ENCODE measurements around the gene SDC4.

Gene SDC4

GRCh38 chr20:45320948-45321595 is 27.2 kb downstream of the SDC4 start:
- no peak overlapping the region for H3K4me3 ChIP-seq (replicated peaks in 1 of 2; ENCODE audit: low read depth in 2 of 2, low read length in 2 of 2)
- no peak for DNase-seq (ENCODE audit: low read depth in 2 of 2)
- no peak for TF ChIP-seq CTCF (IDR thresholded peaks at IDR 0.05; ENCODE audit: low read depth, low read length)

GRCh38 chr20:45318948-45319347 is 29.3 kb downstream of the SDC4 start:
- no peak overlapping the region for H3K4me3 ChIP-seq (replicated peaks in 1 of 2; ENCODE audit: low read depth in 2 of 2, low read length in 2 of 2)
- no peak for DNase-seq (ENCODE audit: low read depth in 2 of 2)
- no peak for TF ChIP-seq CTCF (IDR thresholded peaks at IDR 0.05; ENCODE audit: low read depth, low read length)

GRCh38 chr20:45318386-45318939 is 29.8 kb downstream of the SDC4 start:
- no peak for TF ChIP-seq CTCF (IDR thresholded peaks at IDR 0.05; ENCODE audit: low read depth, low read length)
- DNase-seq (ENCODE audit: low read depth in 2 of 2): no peak
- no peak overlapping the region for H3K4me3 ChIP-seq (replicated peaks in 1 of 2; ENCODE audit: low read depth in 2 of 2, low read length in 2 of 2)

- no peak for DNase-seq (ENCODE audit: low read depth in 2 of 2)
- no peak overlapping the region for H3K4me3 ChIP-seq (replicated peaks in 1 of 2; ENCODE audit: low read depth in 2 of 2, low read length in 2 of 2)
- no peak for TF ChIP-seq CTCF (IDR thresholded peaks at IDR 0.05; ENCODE audit: low read depth, low read length)
These were observed 30.4 kb downstream of the SDC4 start for GRCh38 chr20:45317826-45318225.

GRCh38 chr20:45316150-45317080 is 31.8 kb downstream of the SDC4 start:
- TF ChIP-seq CTCF (IDR thresholded peaks at IDR 0.05; ENCODE audit: low read depth, low read length): no peak
- no peak for DNase-seq (ENCODE audit: low read depth in 2 of 2)
- H3K4me3 ChIP-seq (replicated peaks in 1 of 2; ENCODE audit: low read depth in 2 of 2, low read length in 2 of 2): no peak overlapping the region

- H3K4me3 ChIP-seq (replicated peaks in 1 of 2; ENCODE audit: low read depth in 2 of 2, low read length in 2 of 2): no peak overlapping the region
- no peak for TF ChIP-seq CTCF (IDR thresholded peaks at IDR 0.05; ENCODE audit: low read depth, low read length)
- no peak for DNase-seq (ENCODE audit: low read depth in 2 of 2)
These were observed 32.6 kb downstream of the SDC4 start for GRCh38 chr20:45315672-45316071.
